ENCODE measurements around the gene MCM9. TPM values are rescaled to one million over a fixed set of nuclear protein-coding genes. Genes with fewer than 3 reads are reported as not detected.
"Not testable (repeated sequence)": the region's sequence is repeated elsewhere in the genome, so short reads cannot be mapped to it uniquely, and the experiment has no call there.

MCM9 gene
- total RNA-seq, 1 donor from 2014 or later = 6.9 TPM

DNA sequence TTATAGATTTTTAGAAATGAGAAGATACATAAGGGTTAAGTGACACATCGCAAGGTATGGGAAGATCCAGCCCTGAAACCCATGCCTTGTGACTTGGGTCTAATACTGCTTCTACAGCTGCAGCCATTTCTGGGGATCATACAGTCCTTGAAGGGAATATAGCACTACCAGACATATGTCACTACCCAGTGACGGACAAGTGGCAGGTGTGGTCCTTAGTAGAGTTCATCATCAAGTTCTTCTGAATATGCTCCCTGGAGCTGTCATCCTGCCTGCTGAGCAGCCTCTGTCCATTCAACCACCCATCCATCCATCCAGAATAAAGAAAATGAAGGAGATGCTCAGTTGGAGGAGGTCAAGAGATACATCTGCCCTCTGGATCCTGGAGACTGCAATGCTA is 159.6 kb downstream of the MCM9 start:
- DNase-seq (ENCODE audit: low spot score in 2 of 2) = no peak
- FAIRE-seq = no peak

DNA sequence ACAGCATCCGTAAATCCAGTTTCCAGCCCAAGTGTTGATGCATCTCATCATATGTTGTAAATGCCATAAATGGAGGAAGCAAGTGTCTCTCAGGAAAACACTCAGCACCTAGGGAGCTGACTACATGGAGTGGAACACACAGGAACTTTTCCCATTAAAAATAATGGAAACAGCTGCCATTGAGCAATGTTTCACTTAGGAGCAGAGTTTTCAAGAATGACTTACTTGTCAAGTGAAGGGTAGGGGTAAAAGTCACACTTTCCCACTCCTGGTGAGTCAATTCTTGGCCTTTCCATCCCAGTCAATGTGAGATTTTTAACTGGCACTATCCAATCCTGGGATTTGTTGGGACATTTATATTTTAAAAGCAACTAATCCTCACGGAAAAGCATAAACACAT is 160.4 kb downstream of the MCM9 start:
- FAIRE-seq (no peak), DNase-seq (ENCODE audit: low spot score in 2 of 2) (no peak)

- FAIRE-seq (no peak), DNase-seq (ENCODE audit: low spot score in 2 of 2) (no peak)
These were observed 162.1 kb downstream of the MCM9 start for GRCh38 chr6:118772886-118773285.

GRCh38 chr6:118771253-118771652 is 163.7 kb downstream of the MCM9 start:
- DNase-seq (ENCODE audit: low spot score in 2 of 2) = no peak
- FAIRE-seq = no peak

DNA sequence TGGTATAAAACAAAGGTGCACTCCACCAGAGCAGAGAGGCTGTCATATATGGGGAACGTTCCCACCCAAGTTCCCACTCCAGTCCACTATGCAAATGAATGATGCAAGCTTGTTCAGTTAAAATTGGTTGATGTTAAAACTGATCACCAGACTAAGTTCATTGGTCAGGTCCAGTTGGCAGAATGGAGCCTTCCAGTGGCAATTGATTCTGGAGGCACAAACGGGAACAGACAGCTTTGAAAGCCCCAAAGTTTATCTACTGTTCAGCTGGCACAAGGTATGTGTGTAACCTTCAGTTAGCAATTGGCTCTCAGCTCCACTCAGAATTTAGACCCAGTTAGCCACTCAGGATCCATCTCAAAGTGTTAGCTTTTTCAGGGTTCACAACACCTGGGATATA is 164.1 kb downstream of the MCM9 start:
- no peak for DNase-seq (ENCODE audit: low spot score in 2 of 2)
- FAIRE-seq = no peak

- DNase-seq (ENCODE audit: low spot score in 2 of 2) = no peak
- FAIRE-seq = no peak
These were observed 164.7 kb downstream of the MCM9 start for GRCh38 chr6:118770112-118770788.

- DNase-seq (ENCODE audit: low spot score in 2 of 2) = no peak
- no peak for FAIRE-seq
These were observed 166.0 kb downstream of the MCM9 start for GRCh38 chr6:118768904-118769325.

GRCh38 chr6:118768441-118768840 is 166.5 kb downstream of the MCM9 start:
- DNase-seq (ENCODE audit: low spot score in 2 of 2) = no peak
- no peak for FAIRE-seq

GRCh38 chr6:118765316-118765715 is 169.6 kb downstream of the MCM9 start:
- not testable (repeated sequence) for FAIRE-seq; DNase-seq (ENCODE audit: low spot score in 2 of 2)

DNA sequence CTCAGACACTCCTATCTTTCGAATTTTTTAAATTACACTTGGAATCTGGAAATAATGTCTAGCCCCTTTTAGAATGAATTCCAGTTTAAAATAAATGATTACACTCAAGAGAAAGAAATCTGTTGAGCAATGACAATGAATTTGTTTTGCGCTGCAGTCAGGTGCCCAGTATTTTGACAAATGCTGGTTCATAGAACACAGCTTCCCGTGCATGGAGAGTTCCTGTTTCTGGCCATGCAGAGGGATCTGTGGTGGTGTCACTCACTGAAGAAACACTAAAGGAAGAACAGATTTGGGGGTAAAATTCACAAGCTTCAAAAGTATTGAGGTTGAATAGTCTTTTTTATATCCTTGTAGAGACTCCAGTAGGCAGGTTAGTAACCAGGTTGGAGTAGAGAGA is 170.2 kb downstream of the MCM9 start:
- FAIRE-seq (no peak), DNase-seq (ENCODE audit: low spot score in 2 of 2) (no peak)

Other genes with a start within 250 kb of the MCM9 start
- 40.4 TPM for gene ASF1A, start 41.0 kb downstream of the MCM9 start, total RNA-seq
- 30.2 TPM for gene FAM184A, start 143.5 kb upstream of the MCM9 start, total RNA-seq

Data from frontal cortex (tissue), 4 donors.